SIG-M5 (cell line): Measurements from ENCODE around the gene SULT1C3.
"Not testable (repeated sequence)": the region's sequence is repeated elsewhere in the genome, so short reads cannot be mapped to it uniquely, and the experiment has no call there.

Source experiments
- DNase-seq: peaks from one replicate; lab custom pipeline; 2025; lab: John Stamatoyannopoulos, UW

Gene SULT1C3

GRCh38 chr2:108244667-108245414, 5.1 kb downstream of the SULT1C3 start:
- no peak for DNase-seq

GRCh38 chr2:108253106-108253505, 13.3 kb downstream of the SULT1C3 start:
- no peak for DNase-seq

- no peak for DNase-seq
Measured at GRCh38 chr2:108257757-108258331, 18.1 kb downstream of the SULT1C3 start.

- DNase-seq = no peak
Measured at GRCh38 chr2:108260773-108261172, 21.0 kb downstream of the SULT1C3 start.

- DNase-seq = no peak
Measured at GRCh38 chr2:108262036-108262435, 22.3 kb downstream of the SULT1C3 start.

GRCh38 chr2:108263401-108263800, 23.6 kb downstream of the SULT1C3 start:
- DNase-seq = no peak

- DNase-seq = no peak
Measured at GRCh38 chr2:108266218-108266617, 26.4 kb downstream of the SULT1C3 start.

- peak; percentile 17 for DNase-seq
Measured at GRCh38 chr2:108267101-108267500, 27.3 kb downstream of the SULT1C3 start.

GRCh38 chr2:108268001-108268400, 28.2 kb downstream of the SULT1C3 start:
- DNase-seq = no peak

- DNase-seq = no peak
Measured at GRCh38 chr2:108270346-108270745, 30.6 kb downstream of the SULT1C3 start.

- no peak for DNase-seq
Measured at GRCh38 chr2:108270768-108271506, 31.2 kb downstream of the SULT1C3 start.

GRCh38 chr2:108271691-108272253, 32.0 kb downstream of the SULT1C3 start:
- no peak for DNase-seq

- no peak for DNase-seq
Measured at GRCh38 chr2:108278631-108279030, 38.9 kb downstream of the SULT1C3 start.

GRCh38 chr2:108279468-108279867, 39.7 kb downstream of the SULT1C3 start:
- DNase-seq = no peak

GRCh38 chr2:108280466-108280865, 40.7 kb downstream of the SULT1C3 start:
- DNase-seq = no peak

- not testable (repeated sequence) for DNase-seq
Measured at GRCh38 chr2:108284566-108284965, 44.8 kb downstream of the SULT1C3 start.

- no peak for DNase-seq
Measured at GRCh38 chr2:108285616-108286015, 45.8 kb downstream of the SULT1C3 start.

GRCh38 chr2:108287169-108287568, 47.4 kb downstream of the SULT1C3 start:
- DNase-seq = no peak

- DNase-seq = no peak
Measured at GRCh38 chr2:108288534-108289106, 48.9 kb downstream of the SULT1C3 start, which contains the start of gene SULT1C2. Gene SULT1C2, plus strand, starts transcription at chr2:108288895. Its CDS starts 4,773 bp downstream, at chr2:108293668.

GRCh38 chr2:108293850-108294249, 54.1 kb downstream of the SULT1C3 start:
- DNase-seq = no peak

- DNase-seq = no peak
Measured at GRCh38 chr2:108297436-108298141, 57.8 kb downstream of the SULT1C3 start.

GRCh38 chr2:108301558-108301957, 61.8 kb downstream of the SULT1C3 start:
- no peak for DNase-seq
